Activated CD8-positive, alpha-beta memory T cell treated with anti-CD3 and anti-CD28 coated beads for 48 hours (primary cell): ENCODE data around the gene DOC2A.

Experiments used
- DNase-seq, 3 experiments: peaks; one replicate each; pipeline ENCODE4 v3.0.0-alpha.2; 2020; ENCODE audit warnings: low read depth in 2 of 3, low spot score in 2 of 3

DOC2A gene

DNA sequence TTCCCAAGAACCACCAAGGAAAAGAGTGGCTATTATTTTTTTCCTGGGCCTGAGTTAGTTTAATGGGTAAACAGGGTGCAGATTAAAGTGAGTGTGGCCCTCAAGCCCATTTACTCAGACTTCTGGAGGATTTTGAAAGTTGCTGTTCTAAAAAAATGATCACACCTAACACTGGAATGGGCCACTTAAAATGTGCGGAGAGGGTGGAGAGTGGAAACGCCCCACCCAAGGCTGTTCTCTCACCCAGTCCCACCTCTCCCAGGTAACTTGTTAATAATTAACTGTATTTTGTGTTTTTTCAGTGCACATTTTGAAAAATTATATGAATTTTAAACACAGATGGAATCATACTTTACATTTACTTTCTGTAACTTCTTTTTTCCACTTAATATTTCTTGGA, 20.8 kb downstream of the DOC2A start:
- no peak for DNase-seq

GRCh38 chr16:29989111-29989858, 21.5 kb downstream of the DOC2A start:
- no peak for DNase-seq

DNA sequence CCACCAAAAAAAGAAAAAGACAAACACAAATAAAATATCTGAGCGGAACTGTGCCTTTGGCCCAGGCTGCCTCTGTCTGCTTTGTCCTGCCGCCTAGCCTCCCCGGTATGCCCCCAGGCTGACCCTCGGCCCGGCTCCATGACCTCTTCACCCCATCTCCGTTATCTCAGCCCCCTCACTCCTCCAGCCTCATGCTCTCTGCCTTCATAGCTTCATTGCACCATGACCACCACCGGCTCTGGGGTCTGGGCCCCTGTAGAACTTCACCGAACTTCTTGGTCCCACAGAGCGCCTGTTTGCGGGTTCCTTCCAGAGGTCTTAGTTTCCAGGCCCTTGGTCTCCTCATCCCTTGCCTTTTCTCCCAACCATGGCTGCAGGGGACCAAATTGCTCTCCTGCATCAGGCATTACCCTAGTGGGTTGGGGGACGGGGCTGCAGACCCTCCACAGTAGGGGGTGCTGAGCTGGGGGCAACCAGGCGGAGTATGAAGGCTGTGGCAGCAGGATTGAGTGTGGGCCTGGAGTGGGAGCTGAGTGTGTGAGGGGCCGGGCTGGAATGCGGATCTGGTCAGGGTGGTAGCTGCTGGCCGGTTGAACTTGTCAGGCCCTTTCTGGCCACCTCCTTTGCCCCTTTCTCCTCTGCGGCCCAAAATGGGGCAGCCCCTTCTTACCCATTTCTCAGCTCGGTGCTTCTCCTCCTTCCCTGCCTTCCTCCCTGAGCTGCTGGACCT, 22.3 kb downstream of the DOC2A start:
- DNase-seq: no peak

- DNase-seq: no peak
Observed at GRCh38 chr16:29987371-29988085, 23.3 kb downstream of the DOC2A start.

GRCh38 chr16:29986931-29987330, 23.9 kb downstream of the DOC2A start:
- DNase-seq: no peak

DNA sequence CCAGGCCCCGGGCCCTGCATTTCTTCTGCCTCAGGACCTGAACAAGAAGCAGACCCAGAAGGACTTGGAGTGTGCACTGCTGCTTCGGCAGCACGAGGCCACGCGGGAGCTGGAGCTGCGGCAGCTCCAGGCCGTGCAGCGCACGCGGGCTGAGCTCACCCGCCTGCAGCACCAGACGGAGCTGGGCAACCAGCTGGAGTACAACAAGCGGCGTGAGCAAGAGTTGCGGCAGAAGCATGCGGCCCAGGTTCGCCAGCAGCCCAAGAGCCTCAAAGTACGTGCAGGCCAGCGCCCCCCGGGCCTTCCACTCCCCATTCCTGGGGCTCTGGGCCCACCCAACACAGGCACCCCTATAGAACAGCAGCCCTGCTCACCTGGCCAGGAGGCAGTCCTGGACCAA, 24.6 kb downstream of the DOC2A start:
- no peak for DNase-seq

GRCh38 chr16:29985271-29985811, 25.5 kb downstream of the DOC2A start:
- DNase-seq: no peak

DNA sequence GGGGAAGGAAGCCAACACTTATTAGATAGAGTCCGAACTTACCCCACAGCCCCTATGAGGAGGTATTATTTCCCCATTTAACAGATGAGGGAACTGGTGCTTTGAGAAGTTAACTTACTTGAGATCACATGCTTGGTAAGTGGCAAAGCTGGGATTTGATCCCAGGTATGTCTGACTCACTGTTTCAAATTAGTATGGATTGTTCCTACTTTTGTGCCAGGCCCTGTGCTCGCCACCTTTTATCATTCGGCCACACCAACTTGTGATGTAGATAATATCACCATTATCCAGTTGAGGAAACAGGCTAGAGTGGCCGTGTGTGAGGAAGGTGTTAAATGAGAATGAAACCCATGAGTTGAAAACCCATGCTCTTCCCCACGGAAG, 26.1 kb downstream of the DOC2A start:
- DNase-seq: no peak

GRCh38 chr16:29984137-29984763, 26.6 kb downstream of the DOC2A start:
- no peak for DNase-seq

DNA sequence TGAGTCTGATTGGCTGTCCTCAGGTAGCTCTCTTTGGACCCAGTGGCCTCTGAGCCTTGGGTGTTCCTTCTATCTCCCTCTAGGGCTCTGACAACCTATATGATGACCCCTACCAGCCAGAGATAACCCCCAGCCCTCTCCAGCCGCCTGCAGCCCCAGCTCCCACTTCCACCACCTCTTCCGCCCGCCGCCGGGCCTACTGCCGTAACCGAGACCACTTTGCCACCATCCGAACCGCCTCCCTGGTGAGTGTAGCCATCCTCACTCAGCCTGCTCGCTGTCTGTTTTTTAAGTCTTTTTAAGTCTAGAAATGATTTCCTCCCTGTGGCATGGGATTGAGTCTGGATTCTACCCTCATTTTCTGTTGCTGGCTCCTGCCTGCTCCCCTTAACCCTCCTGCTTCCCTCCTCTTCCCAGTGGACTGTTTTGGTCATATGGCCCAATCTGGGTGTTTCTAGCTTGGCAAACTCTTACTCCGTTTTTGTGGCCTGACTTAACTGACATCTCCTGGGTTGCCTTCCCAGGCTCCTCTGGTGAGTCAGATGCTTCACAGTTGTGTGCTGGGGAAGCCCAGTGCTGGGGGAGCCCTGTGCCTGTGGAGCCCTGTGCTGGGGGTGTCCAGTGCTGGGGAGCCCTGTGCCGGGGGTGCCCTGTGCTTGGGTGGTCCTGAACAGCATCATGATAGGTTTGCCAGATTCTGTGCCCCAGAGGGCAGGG, 27.2 kb downstream of the DOC2A start:
- DNase-seq: no peak

- no peak for DNase-seq
Observed at GRCh38 chr16:29982560-29983419, 28.0 kb downstream of the DOC2A start.

GRCh38 chr16:29978564-29979270, 32.1 kb downstream of the DOC2A start:
- no peak for DNase-seq

DNA sequence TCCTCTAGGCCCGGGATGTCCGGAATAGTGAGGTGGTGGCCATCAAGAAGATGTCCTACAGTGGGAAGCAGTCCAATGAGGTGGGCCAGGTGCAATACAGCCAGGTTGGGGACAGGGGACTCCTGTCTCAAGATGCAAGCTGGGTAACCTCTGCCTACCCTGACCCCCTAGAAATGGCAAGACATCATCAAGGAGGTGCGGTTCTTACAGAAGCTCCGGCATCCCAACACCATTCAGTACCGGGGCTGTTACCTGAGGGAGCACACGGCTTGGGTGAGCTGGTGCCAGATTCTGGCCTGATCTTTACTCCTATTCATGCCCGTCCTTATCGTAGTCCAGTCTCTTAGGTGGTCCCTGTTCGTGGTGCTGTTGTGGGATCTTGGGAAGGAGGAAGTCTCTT, 32.7 kb downstream of the DOC2A start:
- no peak for DNase-seq

DNA sequence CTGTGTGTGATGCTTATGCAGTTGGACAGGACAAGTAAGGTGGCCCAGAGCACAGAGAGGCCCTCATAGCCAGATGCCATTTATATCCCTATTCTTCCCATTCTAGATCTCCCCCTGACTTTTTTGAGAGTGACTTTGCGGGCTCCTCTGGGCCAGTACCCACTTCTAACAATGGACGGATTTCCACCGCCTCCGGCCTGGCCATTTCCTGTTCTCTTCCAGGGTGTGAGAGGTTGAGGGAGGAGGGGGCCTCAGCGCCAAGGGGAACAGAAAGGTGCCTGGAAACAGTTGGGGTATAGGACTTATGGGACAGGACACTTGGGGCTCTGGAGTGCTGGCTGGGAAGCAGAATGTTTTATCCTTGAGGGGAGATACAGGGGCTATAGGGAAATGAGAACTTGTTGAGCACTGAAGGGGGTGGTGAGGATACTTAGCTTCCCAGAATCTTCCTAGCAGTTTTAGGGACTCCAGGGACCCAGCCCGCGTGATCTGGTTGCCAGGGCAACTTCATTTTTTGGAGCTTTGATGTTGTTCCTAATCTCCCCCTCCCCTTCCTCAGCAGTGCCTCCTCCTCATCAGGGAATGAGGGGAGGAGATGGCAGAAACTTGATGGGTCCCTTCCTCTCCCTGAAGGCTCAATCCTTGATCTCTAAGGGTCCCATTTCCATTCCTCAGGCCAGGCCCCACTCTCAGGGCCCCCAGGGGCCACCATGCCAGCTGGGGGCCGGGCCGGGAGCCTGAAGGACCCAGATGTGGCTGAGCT, 33.6 kb downstream of the DOC2A start:
- DNase-seq: no peak

- no peak for DNase-seq
Observed at GRCh38 chr16:29975811-29976511, 34.9 kb downstream of the DOC2A start.

DNA sequence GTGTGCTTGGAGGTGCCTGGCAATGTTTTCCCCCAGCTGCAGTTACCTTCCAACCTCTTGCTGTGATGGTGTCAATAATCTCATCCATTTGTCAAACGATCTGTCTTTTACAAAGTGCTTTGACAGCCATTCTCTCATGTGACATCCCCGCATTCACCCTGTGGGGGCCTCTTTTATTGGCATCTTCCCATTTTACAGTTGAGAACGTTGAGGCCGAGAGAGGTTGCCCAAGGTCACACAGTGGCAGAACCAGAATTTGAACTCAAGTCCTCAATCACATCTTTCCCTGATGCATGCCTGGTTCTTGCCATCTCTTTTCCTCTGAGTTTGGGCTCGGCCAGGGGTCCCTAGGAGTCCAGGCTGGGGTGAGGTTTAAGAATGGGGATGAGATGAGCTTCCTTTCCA, 35.7 kb downstream of the DOC2A start:
- DNase-seq: no peak

GRCh38 chr16:29974291-29975133, 36.3 kb downstream of the DOC2A start:
- no peak for DNase-seq
